DOHH2 (cell line): ENCODE measurements around the gene HBB.
"Not testable (repeated sequence)": the region's sequence is repeated elsewhere in the genome, so short reads cannot be mapped to it uniquely, and the experiment has no call there.

ENCODE experiments used
- EZH2phosphoT487 ChIP-seq: fragments of 200-600 bp; sonication (generic); IDR thresholded peaks from 2 replicates; pipeline ENCODE4 v1.6.1; 2017; ENCODE audit warnings: borderline replicate concordance, mild to moderate bottlenecking, antibody characterized with exemption, low read length, moderate library complexity, mixed read lengths
- TF ChIP-seq, protein P1 (sequence below): fragments of 200-600 bp; sonication (generic); IDR thresholded peaks from one replicate; pipeline ENCODE4 v1.5.1; 2014; ENCODE audit warnings: antibody characterized with exemption, mild to moderate bottlenecking, low read depth, low read length; ENCODE audit not compliant: poor library complexity, severe bottlenecking

DNA sequence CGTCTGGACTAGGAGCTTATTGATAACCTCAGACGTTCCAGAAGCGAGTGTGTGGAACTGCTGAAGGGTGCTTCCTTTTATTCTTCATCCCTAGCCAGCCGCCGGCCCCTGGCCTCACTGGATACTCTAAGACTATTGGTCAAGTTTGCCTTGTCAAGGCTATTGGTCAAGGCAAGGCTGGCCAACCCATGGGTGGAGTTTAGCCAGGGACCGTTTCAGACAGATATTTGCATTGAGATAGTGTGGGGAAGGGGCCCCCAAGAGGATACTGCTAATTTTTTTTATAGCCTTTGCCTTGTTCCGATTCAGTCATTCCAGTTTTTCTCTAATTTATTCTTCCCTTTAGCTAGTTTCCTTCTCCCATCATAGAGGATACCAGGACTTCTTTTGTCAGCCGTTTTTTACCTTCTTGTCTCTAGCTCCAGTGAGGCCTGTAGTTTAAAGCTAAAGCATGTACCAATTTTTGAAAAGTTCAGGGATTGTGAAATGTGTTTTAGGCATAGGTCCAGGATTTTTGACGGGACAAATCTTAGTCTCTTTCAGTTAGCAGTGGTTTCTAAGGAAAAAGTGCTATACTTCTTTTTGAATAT lies 23.0 kb upstream of the HBB start, which contains the start of gene HBG1:
- TF ChIP-seq, protein P1, sequence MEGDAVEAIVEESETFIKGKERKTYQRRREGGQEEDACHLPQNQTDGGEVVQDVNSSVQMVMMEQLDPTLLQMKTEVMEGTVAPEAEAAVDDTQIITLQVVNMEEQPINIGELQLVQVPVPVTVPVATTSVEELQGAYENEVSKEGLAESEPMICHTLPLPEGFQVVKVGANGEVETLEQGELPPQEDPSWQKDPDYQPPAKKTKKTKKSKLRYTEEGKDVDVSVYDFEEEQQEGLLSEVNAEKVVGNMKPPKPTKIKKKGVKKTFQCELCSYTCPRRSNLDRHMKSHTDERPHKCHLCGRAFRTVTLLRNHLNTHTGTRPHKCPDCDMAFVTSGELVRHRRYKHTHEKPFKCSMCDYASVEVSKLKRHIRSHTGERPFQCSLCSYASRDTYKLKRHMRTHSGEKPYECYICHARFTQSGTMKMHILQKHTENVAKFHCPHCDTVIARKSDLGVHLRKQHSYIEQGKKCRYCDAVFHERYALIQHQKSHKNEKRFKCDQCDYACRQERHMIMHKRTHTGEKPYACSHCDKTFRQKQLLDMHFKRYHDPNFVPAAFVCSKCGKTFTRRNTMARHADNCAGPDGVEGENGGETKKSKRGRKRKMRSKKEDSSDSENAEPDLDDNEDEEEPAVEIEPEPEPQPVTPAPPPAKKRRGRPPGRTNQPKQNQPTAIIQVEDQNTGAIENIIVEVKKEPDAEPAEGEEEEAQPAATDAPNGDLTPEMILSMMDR: not testable (repeated sequence)
- TF ChIP-seq EZH2phosphoT487: not testable (repeated sequence)
